SKM-1 (cell line): ENCODE data around the gene IKBKE.

Source experiments
- DNase-seq: peaks from one replicate; lab custom pipeline; 2025; ENCODE audit not compliant: unreplicated experiment; lab: John Stamatoyannopoulos, UW

IKBKE gene

DNA sequence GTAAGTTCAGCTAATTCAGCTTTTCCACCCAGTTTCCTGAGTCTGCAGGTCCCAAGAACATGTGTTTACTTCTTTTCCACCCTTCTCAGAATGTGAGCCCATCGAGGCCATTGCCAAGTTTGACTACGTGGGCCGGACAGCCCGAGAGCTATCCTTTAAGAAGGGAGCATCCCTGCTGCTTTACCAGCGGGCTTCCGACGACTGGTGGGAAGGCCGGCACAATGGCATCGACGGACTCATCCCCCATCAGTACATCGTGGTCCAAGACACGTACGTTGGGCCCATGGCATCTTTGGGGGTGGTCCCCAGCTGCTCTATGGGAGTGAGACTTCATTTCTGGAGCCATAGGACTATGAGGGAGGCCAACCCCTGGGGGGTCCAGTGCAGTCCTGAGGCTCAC lies 17.2 kb upstream of the IKBKE start:
- DNase-seq = no peak

DNA sequence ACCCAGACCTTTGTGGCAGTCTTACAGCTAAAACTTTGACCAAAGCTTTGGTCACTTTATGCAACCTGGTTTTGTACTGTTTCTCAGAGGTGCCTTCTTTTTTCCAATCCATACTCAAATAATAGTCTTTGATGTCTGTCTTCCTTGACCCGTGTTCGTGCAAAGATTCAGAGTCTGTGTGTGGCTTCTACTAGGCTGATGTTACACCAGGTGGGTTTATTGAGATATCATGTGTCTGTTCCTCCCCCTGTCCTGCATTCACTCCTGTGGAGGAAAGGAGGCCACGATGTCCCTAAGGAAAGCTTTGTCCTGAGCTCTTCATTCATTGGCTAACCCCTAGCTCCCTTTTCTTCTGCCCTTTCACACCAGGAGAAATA lies 15.0 kb upstream of the IKBKE start:
- DNase-seq = no peak

DNA sequence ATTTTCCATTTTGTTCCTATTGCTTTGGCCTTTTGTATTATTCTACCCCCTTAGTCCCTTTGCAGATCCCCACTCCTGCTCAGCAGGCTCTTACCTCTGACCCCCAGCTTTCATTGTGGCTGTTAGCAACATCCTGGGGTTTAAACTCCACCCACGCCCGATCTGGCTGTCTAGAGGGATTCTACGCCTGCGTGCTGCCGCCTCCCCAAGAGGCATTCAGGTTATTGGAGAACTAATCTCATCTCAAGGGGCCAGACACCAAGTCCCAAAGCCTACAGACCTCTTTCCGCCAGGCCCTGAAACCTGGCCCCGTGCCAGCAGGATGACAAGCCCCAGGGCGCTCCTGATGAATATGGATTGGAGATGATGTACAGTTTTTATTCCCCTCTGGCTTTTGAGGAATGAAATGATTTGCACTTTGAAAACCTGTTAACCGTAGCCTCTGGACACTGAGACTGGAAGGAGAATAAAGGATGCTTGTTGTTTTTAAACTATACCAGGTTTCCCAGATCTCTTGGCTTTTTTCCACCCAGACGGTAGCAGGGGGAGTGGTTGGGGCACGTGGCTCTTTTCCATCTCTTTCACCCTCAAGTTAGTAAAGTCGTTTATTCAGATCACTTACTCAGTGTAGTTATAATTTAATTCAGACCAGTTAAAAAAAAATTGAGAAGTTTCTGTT lies 14.5 kb upstream of the IKBKE start:
- DNase-seq = no peak

DNA sequence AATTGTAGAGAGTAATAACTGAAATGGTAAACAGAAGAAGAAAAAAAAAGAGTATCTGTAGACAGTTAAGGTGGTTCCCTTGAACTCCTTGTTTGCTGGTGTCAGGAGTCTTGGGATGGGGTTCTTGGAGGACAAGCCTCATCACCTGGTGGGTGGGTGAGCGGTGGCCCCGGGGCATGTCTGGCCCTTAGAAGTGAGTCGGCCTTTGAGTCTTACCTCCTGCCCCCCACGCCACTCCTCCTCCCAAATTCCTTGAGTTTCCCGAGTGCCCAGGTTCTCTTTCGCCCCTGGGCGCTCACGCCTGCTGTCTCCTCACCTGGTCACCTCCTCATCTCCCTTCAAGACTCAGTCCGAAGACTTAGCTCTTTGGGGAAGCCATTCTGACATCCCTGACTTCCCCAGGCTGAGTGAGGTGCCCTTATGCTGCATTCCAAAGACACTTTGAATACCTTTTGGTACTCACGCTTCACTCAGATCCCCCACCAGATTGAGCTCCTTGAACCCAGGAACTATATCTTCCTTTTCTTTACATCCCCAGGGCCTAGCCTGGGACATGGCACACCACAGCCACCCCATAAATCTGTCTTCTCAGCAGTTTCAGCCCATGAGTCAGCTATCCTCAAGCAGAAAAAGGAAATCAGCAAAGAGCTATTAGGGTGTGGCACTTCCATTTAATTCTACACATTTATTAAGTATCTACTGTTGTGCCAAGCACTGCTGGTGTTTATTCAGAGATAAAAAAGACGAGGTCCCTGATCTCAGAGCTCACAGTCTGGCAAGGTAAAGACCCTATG lies 13.5 kb upstream of the IKBKE start:
- no peak for DNase-seq

DNA sequence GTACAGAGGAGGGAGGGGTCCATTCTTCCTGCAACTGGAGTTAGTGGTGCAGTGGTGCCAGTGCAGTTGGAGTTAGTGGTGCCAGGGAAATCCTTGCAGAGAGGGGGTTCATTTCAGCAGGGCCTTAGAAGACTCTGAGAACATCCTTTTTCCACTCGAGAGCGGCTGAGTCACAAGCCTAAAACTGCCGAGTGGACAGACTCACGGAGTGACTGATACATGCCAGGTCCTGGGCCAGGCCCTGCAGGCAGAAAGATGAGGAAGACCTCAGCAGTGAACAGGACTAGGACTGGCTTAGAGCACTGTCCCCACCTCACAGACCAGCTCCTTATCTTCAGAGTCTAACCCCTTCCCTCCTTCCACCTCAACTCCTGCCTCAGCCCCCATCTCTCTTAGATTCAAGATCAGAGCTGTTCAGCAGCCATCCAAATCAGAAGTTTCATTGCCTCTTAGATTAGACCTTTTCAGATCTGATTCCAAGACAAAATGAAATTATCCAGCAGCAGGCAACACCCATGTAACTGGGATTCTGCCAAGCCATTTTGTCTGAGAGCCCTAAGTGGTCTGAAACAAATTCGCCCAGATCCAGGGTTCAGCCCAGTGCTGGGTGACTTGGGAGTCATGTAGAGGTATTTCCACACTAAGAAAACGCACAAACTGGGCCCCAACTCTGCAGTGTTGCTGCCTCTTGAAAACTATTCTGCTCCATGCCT lies 12.7 kb upstream of the IKBKE start:
- DNase-seq = no peak

DNA sequence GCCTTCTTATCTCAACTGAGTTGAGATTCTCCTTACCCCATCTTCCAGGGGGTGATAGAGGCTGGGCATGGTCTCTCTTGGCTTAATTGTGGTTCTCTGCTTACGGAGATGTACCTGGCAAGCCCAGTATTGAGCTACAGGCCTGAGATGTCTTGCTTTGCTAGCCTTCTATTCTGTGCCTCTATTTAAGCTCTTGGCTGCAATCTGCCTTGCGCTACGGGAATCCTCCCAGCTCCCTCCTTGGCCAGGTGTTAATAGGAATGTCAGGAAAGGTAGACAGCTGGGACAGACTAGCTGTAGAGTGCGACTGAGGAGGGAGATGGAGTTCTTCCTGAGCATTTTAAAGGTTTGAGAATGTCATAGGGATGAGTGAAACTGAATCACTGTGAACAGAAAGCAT lies 10.6 kb upstream of the IKBKE start:
- no peak for DNase-seq

DNA sequence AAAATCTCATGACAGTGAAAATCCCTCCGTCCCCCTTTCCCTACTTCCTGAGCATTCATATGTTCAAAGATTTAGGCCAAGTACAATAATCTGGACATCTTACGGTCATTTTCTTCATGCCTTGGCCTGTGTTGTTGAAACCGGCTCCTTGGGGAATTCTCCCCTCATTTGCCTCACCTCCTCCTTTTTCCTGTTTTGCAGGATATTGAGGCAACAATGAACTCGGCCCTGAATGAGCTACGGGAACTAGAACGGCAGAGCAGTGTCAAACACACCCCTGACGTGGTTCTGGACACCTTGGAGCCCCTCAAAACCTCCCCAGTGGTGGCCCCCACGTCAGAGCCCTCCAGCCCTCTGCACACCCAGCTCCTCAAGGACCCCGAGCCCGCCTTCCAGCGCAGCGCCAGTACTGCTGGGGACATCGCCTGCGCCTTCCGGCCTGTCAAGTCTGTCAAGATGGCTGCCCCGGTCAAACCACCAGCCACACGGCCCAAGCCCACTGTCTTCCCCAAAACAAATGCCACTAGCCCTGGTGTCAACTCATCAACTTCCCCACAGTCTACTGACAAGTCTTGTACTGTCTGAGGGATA lies 9.3 kb upstream of the IKBKE start:
- no peak for DNase-seq

DNA sequence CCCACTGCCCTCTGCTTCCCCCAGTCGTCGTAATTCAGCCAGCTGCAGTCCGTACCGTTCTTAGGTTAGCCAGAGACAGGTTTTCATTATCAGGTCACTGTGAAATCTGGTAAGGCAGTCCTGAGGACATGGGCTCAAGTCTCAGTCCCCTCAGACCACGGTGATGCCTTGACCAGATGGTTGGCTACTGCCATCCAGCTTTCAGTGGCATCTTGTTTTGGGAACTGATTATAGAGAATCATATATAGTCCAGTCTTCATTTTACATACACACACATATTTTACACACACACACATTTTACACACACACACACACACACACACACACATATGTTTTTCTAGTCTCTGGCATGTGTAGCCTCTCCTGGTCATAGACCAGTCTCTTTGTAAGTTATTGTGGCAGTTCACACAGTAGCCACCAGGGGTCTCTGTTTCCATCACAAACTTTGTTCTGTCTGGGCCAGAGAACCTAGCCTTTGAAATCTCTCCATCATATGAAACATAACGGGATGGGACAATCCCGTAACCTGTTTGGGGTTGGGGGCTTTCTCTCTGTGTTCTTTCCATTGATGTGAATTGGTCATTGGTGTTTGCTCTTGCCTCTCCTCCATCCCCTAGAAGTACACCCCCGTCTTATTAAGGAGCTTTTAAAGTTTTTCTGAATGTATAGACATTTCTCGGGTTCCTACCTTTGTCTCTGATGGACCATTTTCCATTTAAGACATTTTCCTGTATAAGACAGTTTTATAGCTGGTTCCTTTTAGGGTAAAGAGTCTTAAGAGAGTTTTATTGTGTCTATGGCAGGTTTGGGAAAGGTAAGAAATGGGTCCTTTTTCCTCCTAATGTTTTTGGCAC lies 8.4 kb upstream of the IKBKE start:
- peak; percentile 82 for DNase-seq

DNA sequence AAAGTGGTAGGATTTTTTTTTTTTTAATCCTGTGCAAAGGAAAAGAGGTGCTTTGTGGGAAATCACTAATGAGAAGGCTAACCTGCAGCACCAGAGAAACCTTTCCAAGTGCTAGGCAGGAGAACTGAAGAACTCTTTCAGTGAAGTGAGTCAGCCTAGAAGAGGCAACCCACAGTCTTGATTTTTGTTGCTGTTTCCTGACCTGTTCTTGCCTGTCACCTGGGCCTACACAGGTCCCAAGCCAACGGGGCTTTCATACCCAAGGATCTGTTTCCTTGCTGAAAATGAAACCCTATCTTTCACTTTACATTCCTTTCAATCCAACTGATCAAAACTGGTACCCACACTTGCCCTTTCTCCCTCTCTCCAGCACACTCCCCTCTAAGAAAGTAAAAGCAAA lies 7.1 kb upstream of the IKBKE start:
- DNase-seq = no peak

DNA sequence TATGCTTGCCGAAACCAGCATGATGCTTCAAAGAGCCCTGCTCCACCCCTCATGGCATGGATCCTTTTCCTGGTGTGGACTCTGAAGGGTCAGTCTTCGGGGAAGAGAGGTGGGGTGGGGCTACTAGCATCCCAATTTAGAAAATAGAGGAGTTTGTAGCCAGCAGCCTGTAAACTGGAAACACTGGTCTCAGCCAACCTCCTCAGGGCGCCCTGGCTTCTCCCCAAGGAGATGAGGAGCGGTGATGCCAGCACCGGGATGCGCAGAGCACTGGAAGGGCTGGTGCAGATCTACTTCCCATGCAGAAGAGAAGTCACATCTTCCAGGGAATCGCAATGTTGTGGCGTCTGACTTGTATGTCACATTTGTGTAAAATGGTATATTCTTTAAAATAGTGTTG lies 6.4 kb upstream of the IKBKE start:
- DNase-seq = no peak

DNA sequence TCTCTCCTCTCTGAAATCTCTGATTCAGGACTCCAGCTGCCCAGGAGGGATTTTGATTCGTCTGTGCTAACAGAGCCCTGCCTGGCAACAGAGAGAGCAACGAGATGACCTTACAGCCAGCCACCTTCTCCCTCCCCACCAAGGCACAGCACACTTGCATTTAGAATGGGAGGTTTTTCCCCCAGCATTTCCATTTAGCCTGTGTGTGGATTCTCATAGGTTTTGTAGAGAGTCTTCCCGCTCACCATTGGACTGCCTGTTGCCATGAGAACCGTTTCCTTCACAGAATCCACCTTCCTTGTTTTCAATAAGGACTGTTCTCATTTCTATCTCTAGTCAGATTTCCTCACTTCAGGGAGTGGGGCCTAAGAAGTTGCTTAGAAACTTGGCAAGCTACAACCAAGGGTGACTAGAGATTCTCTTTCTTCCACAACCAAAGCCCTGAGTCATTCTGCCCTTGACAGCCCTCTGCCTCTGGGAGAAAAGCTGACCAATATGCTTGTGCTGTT lies 5.8 kb upstream of the IKBKE start:
- DNase-seq = peak; percentile 73

DNA sequence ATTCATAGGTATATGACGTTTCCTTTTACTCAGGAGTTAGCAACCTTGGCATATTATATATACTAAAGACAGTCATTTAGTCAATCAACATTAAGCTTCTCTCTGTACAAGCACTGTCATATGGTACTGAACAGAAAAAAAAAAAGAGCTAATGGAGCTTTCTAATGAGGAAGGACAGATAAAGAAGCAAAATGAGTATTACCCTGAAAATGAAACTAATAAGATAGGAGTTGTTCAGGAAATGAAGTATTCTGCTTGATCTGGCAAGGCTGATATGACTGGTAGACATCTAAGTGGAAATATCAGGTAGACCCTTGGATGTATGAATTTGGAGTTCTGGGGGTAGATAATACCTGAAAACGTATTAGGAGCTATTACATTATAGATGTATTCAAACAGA lies 4.3 kb upstream of the IKBKE start:
- no peak for DNase-seq

DNA sequence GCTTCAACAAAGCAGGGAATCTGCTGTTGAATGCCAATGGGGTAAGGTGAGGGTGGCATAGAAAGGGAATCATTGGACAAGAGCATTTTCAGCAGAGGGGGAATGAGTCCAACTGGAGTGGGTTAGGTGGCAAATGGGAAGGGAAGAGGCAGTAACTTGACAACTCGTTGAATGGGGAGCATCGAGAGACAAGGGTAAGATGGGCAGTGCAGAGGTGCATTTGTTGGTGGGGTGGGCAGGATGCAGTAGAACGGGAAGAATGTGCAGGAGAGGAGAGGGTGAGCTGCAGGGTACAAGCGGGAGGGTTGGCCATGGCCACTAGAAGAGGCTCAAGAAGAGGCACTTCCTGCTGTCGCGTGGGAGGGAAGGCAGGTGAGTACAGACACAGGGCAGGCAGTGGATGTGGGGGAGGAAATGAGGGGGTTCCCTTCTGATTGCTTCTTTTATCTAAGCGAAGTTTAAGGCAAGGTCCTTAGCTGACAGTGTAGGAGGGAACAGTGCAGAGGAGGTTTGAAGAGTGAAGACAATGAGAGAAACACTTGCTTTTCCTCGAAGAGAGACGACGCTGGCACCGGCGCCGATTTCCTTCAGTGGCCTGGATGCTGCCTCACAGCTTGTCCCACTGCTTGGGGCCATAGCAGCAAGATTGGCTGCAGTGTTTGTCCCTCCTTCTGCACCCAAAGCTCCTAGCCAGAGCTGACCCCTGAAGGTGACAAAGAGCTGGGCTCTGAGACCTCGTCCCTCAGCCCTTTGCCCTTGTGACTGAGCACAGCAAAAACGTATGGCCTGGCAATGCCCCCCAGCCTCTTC lies 3.2 kb upstream of the IKBKE start:
- no peak for DNase-seq

DNA sequence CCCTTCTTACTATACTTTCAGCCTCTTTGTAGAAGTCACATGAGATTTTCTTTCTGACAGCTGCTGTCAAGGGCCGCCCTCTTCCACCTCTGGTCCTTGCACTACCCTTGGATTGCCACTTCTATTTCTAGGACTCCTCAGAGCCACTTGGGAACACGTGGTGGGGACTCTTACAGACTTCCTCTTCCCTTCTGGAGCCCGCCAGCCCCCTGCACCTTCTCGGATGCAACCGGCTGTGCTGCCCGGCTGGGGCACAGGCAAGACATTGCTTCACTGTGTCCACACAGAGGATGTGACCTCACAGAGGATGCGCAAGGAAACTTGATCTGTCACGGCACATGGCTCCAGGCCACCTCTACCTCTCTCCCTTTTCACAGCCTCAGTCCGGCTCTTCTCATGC lies 2.4 kb upstream of the IKBKE start:
- peak; percentile 100 for DNase-seq

DNA sequence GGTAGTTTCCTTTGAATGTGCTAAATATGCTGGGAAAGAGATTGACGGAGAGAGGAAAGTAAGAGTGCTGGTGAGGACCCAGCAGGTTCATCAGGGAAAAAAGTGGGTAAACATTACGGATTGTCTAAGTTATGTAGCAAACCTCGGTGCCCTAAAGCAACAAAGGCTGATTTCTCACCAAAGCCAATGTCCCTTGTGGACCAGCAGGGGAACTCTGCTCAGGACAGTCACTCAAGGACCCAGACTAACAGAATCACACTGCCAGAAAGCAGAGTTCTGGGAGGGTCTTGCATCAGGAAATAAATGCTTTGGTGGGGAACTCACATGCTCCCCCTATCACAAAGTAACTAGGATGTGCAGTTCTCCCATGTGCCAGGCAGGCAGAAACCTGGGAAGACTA lies 1.7 kb upstream of the IKBKE start:
- no peak for DNase-seq

DNA sequence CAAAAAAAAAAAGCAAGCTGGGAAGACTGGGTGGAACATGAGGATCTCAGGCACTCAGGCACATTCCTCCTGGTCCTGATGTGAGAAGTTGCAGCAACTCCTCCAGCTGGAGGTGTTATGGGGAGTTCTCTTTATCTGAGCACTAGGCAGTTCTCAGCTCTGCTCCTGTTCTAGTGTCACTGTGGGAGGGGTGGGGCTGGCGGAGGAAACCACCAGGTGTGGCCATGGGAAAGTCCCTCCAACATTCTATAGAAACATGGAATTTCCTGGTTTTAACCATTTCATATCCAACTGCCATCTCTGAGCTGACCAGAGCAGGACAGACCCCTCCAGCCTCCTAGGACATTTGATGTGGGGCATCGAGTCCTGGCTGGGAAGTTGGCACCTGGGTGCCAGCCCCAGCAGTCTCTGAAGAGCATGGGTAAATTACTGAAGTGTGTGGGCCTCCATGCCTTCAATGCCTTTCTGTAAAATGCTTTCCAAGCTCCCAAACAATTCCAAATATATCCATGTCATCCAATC lies 804 bp upstream of the IKBKE start:
- no peak for DNase-seq

DNA sequence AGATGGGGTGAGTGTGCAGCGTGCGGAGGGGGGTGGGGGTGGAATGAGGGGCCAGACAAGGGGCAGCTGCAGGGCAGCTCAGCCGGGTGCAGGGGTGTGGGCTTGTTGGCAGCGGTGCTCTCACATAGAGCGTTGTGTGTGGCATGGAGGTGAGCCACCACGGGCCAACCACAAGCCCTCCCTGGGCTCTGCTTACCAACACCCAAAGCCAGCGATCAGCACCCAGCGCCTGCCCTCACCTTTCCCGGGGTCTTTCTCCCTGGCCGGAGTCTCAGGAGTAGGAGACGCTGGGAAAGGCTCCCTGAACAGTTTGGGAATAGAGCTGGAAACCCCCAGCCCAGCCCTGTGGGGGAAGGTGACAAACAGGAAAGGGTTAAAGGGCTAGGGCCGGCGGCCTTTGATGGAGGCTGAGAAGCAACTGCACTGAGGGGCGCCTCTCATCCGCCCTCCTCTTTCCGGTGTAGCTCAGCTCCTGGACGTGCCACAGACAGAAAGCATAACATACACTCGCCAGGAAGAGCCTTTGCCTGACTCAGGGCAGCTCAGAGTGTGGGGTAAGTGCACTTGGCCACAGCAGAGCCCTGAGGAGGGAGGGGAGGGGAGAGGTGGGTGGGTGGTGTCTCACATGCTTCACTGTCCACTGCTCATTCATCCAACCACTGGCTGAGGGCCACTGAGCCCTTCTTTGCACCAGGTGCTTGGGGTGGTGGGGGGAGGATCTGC lies 577 bp downstream of the IKBKE start:
- peak; percentile 47 for DNase-seq

DNA sequence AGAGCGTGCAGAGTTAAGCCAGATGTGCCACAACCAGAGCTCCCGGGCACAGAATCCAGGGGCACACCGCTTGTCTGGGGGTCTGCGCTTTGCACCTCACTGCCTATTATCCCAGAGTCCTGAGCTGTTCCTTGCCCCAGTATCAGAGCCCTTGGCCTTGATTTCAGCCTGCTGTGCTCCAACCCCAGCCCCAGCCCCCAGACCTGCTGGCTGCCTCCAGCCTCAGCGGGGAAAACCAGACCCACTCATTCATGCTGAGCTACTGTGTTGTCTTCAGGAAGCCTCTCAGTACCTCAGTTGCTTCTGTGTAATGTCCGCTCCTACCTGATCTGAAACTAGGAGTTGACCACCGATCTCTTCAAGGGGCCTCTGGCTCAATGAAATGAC lies 1.1 kb downstream of the IKBKE start:
- DNase-seq = no peak

DNA sequence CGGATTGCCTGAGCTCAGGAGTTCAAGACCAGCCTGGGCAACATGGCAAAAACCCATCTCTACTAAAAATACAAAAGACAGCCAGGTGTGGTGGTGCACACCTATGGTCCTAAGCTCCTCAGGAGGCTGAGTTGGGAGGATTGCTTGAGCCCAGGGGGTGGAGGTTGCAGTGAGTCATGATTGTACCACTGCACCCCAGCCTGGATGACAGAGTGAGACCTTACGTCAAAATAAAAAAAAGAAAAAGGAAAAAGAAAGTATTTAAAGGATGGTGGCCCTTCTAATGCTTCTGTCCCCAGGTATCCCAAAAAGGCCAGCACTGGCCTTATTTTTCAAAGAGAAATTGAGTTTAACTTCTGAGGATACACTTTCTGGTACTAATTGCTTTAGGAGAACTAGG lies 1.7 kb downstream of the IKBKE start:
- no peak for DNase-seq
